GM21447 (cell line): ENCODE measurements around the gene SORCS2.

Source experiments
- ATAC-seq: cut with Tn5 transposase; IDR thresholded peaks from one replicate; pipeline ENCODE4 v1.9.1; 2021; ENCODE audit not compliant: unreplicated experiment

Gene SORCS2

GRCh38 chr4:7334521-7335275 is 142.4 kb downstream of the SORCS2 start:
- ATAC-seq = no peak

GRCh38 chr4:7335344-7336066 is 143.2 kb downstream of the SORCS2 start:
- ATAC-seq = no peak

GRCh38 chr4:7336067-7336569 is 143.8 kb downstream of the SORCS2 start:
- no peak for ATAC-seq

- no peak for ATAC-seq
Observed at GRCh38 chr4:7336732-7337131, 144.4 kb downstream of the SORCS2 start.

GRCh38 chr4:7337196-7338058 is 145.1 kb downstream of the SORCS2 start:
- no peak for ATAC-seq

GRCh38 chr4:7338059-7338452 is 145.7 kb downstream of the SORCS2 start:
- no peak for ATAC-seq

GRCh38 chr4:7338876-7339623 is 146.7 kb downstream of the SORCS2 start:
- ATAC-seq = no peak

GRCh38 chr4:7339751-7340552 is 147.6 kb downstream of the SORCS2 start:
- no peak for ATAC-seq

GRCh38 chr4:7340553-7341433 is 148.5 kb downstream of the SORCS2 start:
- no peak for ATAC-seq

- ATAC-seq = no peak
Observed at GRCh38 chr4:7341491-7342222, 149.3 kb downstream of the SORCS2 start.

- ATAC-seq = no peak
Observed at GRCh38 chr4:7342223-7343080, 150.1 kb downstream of the SORCS2 start.

- no peak for ATAC-seq
Observed at GRCh38 chr4:7343081-7343655, 150.8 kb downstream of the SORCS2 start.

- no peak for ATAC-seq
Observed at GRCh38 chr4:7343950-7344349, 151.6 kb downstream of the SORCS2 start.

- no peak for ATAC-seq
Observed at GRCh38 chr4:7344636-7345155, 152.4 kb downstream of the SORCS2 start.

- ATAC-seq = no peak
Observed at GRCh38 chr4:7347981-7348380, 155.6 kb downstream of the SORCS2 start.
